ENCODE results near the gene CASP10.
A peak's percentile ranks its signal among the peaks of the same experiment; 100 is the strongest.

CASP10 gene

GRCh38 chr2:201200345-201200744 is 17.4 kb downstream of the CASP10 start:
- no peak for FAIRE-seq

GRCh38 chr2:201201371-201201770 is 18.4 kb downstream of the CASP10 start:
- no peak for FAIRE-seq

- no peak for FAIRE-seq
These were observed 21.1 kb downstream of the CASP10 start for GRCh38 chr2:201203916-201204654.

GRCh38 chr2:201204655-201205514 is 21.9 kb downstream of the CASP10 start:
- no peak for FAIRE-seq

- no peak for FAIRE-seq
These were observed 22.5 kb downstream of the CASP10 start for GRCh38 chr2:201205515-201205849.

GRCh38 chr2:201208563-201209252 is 25.8 kb downstream of the CASP10 start:
- FAIRE-seq: no peak

- FAIRE-seq: no peak
These were observed 33.0 kb downstream of the CASP10 start for GRCh38 chr2:201215963-201216362.

- no peak for FAIRE-seq
These were observed 34.0 kb downstream of the CASP10 start for GRCh38 chr2:201216918-201217317.

GRCh38 chr2:201218780-201219179 is 35.8 kb downstream of the CASP10 start:
- no peak for FAIRE-seq

GRCh38 chr2:201219328-201220096 is 36.6 kb downstream of the CASP10 start:
- no peak for FAIRE-seq

GRCh38 chr2:201220102-201220570 is 37.2 kb downstream of the CASP10 start:
- no peak for FAIRE-seq

GRCh38 chr2:201223089-201224073 is 40.4 kb downstream of the CASP10 start:
- FAIRE-seq: no peak

GRCh38 chr2:201228271-201228911 is 45.5 kb downstream of the CASP10 start:
- no peak for FAIRE-seq

- no peak for FAIRE-seq
These were observed 46.0 kb downstream of the CASP10 start for GRCh38 chr2:201228912-201229290.

GRCh38 chr2:201231781-201232466 is 49.0 kb downstream of the CASP10 start:
- peak; percentile 47 for FAIRE-seq

GRCh38 chr2:201232467-201232815 is 49.5 kb downstream of the CASP10 start:
- no peak for FAIRE-seq

- no peak for FAIRE-seq
These were observed 50.4 kb downstream of the CASP10 start for GRCh38 chr2:201233192-201233811.

- no peak for FAIRE-seq
These were observed 51.1 kb downstream of the CASP10 start for GRCh38 chr2:201233812-201234662.

GRCh38 chr2:201234663-201235135 is 51.8 kb downstream of the CASP10 start:
- no peak for FAIRE-seq

Measured in TTC549 (cell line).